ENCODE measurements around the gene CSNK2B. TPM values are rescaled to one million over a fixed set of nuclear protein-coding genes. Genes with fewer than 3 reads are reported as not detected.

The CSNK2B gene
- polyA plus RNA-seq, 3 donors = 147 to 227 (median 195) TPM

GRCh38 chr6:31654574-31655348, 11.1 kb upstream of the CSNK2B start:
- Histone ChIP-seq H3K79me2 (ENCODE audit: insufficient read depth, low read length) (peaks cover 88% of the 10 kb centered on the region), H3K27ac (ENCODE audit: low read depth in 1 of 2, low read length in 2 of 2) (no peak overlapping the region), H2AFZ (ENCODE audit: insufficient read depth, low read depth, low read length, poor library complexity, severe bottlenecking) (no peak overlapping the region), H3K9me3 (replicated peaks in 1 of 2; ENCODE audit: control insufficient read depth in 1 of 2, insufficient read depth in 1 of 2, low read length in 2 of 2) (no peaks in the 10 kb centered on the region), H3K27me3 (ENCODE audit: control insufficient read depth in 2 of 2, insufficient read depth in 2 of 2, low read length in 2 of 2) (no peaks in the 10 kb centered on the region), H3K9ac (ENCODE audit: insufficient read depth, low read length, poor library complexity, severe bottlenecking) (no peak overlapping the region), H3K4me1 (ENCODE audit: control insufficient read depth in 1 of 2, insufficient read depth in 2 of 2, low read length in 2 of 2) (peaks cover 35 to 56% of the 10 kb centered on the region in 2 donors), H3K4me2 (replicated peaks; ENCODE audit: extremely low read depth, low read length, poor library complexity, severe bottlenecking) (no peak overlapping the region), H3K36me3 (replicated peaks in 1 of 2; ENCODE audit: control insufficient read depth in 1 of 2, insufficient read depth in 2 of 2, low read length in 2 of 2) (peaks cover 13 to 50% of the 10 kb centered on the region in 2 donors), H3K4me3 (replicated peaks in 1 of 3; ENCODE audit: low read depth in 2 of 3, low read length in 3 of 3) (no peak overlapping the region), H4K20me1 (ENCODE audit: insufficient read depth, low read length) (peaks cover 34% of the 10 kb centered on the region)
- Mint-ChIP-seq H3K4me3 (no peak overlapping the region), H3K27me3 (ENCODE audit: low read depth in 3 of 3) (peaks cover 0 to 10% (median 5%) of the 10 kb centered on the region in 3 donors), H3K36me3 (peaks cover 36 to 54% of the 10 kb centered on the region in 2 donors), H3K9me3 (peaks cover 0 to 2% (median 0%) of the 10 kb centered on the region in 7 donors), H3K4me1 (peaks cover 55% of the 10 kb centered on the region), H3K27ac (peak overlapping the region in 2 of 7 donors; percentile 45 to 52)
- intact Hi-C loops (cut with micrococcal nuclease) = no loop called here
- DNase-seq = no peak
- WGBS (ENCODE audit: insufficient coverage) = 100% methylated on average over 1 of the region's 8 CpGs
- no peak for TF ChIP-seq CTCF (IDR thresholded peaks at IDR 0.05)

- Histone ChIP-seq H2AFZ (ENCODE audit: insufficient read depth, low read depth, low read length, poor library complexity, severe bottlenecking) (no peak within 1 kb of the TSS), H3K27ac (ENCODE audit: low read depth in 1 of 2, low read length in 2 of 2) (no peak within 1 kb of the TSS), H4K20me1 (ENCODE audit: insufficient read depth, low read length) (peaks cover 35% of the 10 kb centered on the region), H3K4me3 (replicated peaks in 1 of 3; ENCODE audit: low read depth in 2 of 3, low read length in 3 of 3) (no peak within 1 kb of the TSS), H3K27me3 (ENCODE audit: control insufficient read depth in 2 of 2, insufficient read depth in 2 of 2, low read length in 2 of 2) (no peaks in the 10 kb centered on the region), H3K4me2 (replicated peaks; ENCODE audit: extremely low read depth, low read length, poor library complexity, severe bottlenecking) (no peak within 1 kb of the TSS), H3K36me3 (replicated peaks in 1 of 2; ENCODE audit: control insufficient read depth in 1 of 2, insufficient read depth in 2 of 2, low read length in 2 of 2) (peaks cover 10 to 42% of the 10 kb centered on the region in 2 donors), H3K9me3 (replicated peaks in 1 of 2; ENCODE audit: control insufficient read depth in 1 of 2, insufficient read depth in 1 of 2, low read length in 2 of 2) (no peaks in the 10 kb centered on the region), H3K9ac (ENCODE audit: insufficient read depth, low read length, poor library complexity, severe bottlenecking) (no peak within 1 kb of the TSS), H3K79me2 (ENCODE audit: insufficient read depth, low read length) (peaks cover 88% of the 10 kb centered on the region), H3K4me1 (ENCODE audit: control insufficient read depth in 1 of 2, insufficient read depth in 2 of 2, low read length in 2 of 2) (peaks cover 41 to 59% of the 10 kb centered on the region in 2 donors)
- intact Hi-C loops (cut with micrococcal nuclease) = no loop called here
- 100% methylated on average over 3 of the region's 8 CpGs for WGBS (ENCODE audit: insufficient coverage)
- peaks cover 30 to 46% of the 10 kb centered on the region in 2 donors for H3K36me3 Mint-ChIP-seq
- peaks cover 0 to 10% (median 5%) of the 10 kb centered on the region in 3 donors for H3K27me3 Mint-ChIP-seq (ENCODE audit: low read depth in 3 of 3)
- H3K9me3 Mint-ChIP-seq = peaks cover 0 to 2% (median 0%) of the 10 kb centered on the region in 7 donors
- no peak within 1 kb of the TSS for H3K4me3 Mint-ChIP-seq
- peak within 1 kb of the TSS in 5 of 7 donors; percentile 15 to 83 (median 46) for H3K27ac Mint-ChIP-seq
- TF ChIP-seq CTCF (IDR thresholded peaks at IDR 0.05) = no peak
- DNase-seq = no peak
- peaks cover 59% of the 10 kb centered on the region for H3K4me1 Mint-ChIP-seq
Measured at GRCh38 chr6:31655349-31656237, 10.3 kb upstream of the CSNK2B start, which contains the start of gene APOM. Gene APOM (plus strand): TSS chr6:31655894. CDS start chr6:31655967, 73 bp downstream.
